MG63 (cell line): ENCODE data around the gene PEDS1. TPM values are rescaled to one million over a fixed set of nuclear protein-coding genes. Genes with fewer than 3 reads are reported as not detected.
A peak's percentile ranks its signal among the peaks of the same experiment; 100 is the strongest.
"Not testable (repeated sequence)": the region's sequence is repeated elsewhere in the genome, so short reads cannot be mapped to it uniquely, and the experiment has no call there.

Experiments
- DNase-seq: peaks from one replicate; pipeline ENCODE4 v3.0.0-alpha.2; 2020
- H3K27me3 ChIP-seq: fragments of 250-450 bp; sonication (Bioruptor Pico); 2 replicates; pipeline ENCODE4 v1.5.1; 2020; ENCODE audit warnings: mild to moderate bottlenecking, moderate library complexity
- H3K36me3 ChIP-seq: fragments of 250-450 bp; sonication (Bioruptor Pico); 2 replicates; pipeline ENCODE4 v1.5.1; 2020; ENCODE audit warnings: mild to moderate bottlenecking, moderate library complexity
- H3K4me3 ChIP-seq: fragments of 250-450 bp; sonication (Bioruptor Pico); 2 replicates; pipeline ENCODE4 v1.5.1; 2020; ENCODE audit warnings: mild to moderate bottlenecking, moderate library complexity
- H3K9me3 ChIP-seq: fragments of 250-450 bp; sonication (Bioruptor Pico); 2 replicates; pipeline ENCODE4 v1.5.1; 2020; ENCODE audit warnings: mild to moderate bottlenecking, moderate library complexity
- total RNA-seq: library from RNA; depleted of rRNA; stranded (reverse); fragments of >200 nt; shearing (Covaris generic); gene quantifications from 2 replicates; pipeline ENCODE4 v1.2.3, GENCODE V29; 2014; ENCODE audit warnings: low replicate concordance; rRNA removed

PEDS1 gene
- total RNA-seq, 1 experiment from 2014 or later: 31.6 TPM

GRCh38 chr20:50112512-50113419 lies 40.8 kb downstream of the PEDS1 start, which contains the start of gene UBE2V1:
Gene UBE2V1 (minus strand): TSS chr20:50113150. CDS start chr20:50113128, 22 bp downstream.
- Histone ChIP-seq H3K4me3 (peak within 1 kb of the TSS; percentile 95), H3K27me3 (no peaks in the 10 kb centered on the region), H3K9me3 (no peaks in the 10 kb centered on the region), H3K36me3 (peaks cover 34% of the 10 kb centered on the region)
- DNase-seq: peak; percentile 93

GRCh38 chr20:50111829-50112495 lies 41.6 kb downstream of the PEDS1 start:
- H3K9me3 ChIP-seq: no peaks in the 10 kb centered on the region
- peaks cover 38% of the 10 kb centered on the region for H3K36me3 ChIP-seq
- peak overlapping the region; percentile 95 for H3K4me3 ChIP-seq
- H3K27me3 ChIP-seq: no peaks in the 10 kb centered on the region
- DNase-seq: no peak

GRCh38 chr20:50111120-50111828 lies 42.2 kb downstream of the PEDS1 start:
- H3K9me3 ChIP-seq: no peaks in the 10 kb centered on the region
- H3K36me3 ChIP-seq: peaks cover 38% of the 10 kb centered on the region
- DNase-seq: peak; percentile 60
- H3K27me3 ChIP-seq: no peaks in the 10 kb centered on the region
- H3K4me3 ChIP-seq: peak overlapping the region; percentile 95

- H3K36me3 ChIP-seq: peaks cover 39% of the 10 kb centered on the region
- no peaks in the 10 kb centered on the region for H3K9me3 ChIP-seq
- no peaks in the 10 kb centered on the region for H3K27me3 ChIP-seq
- DNase-seq: no peak
- H3K4me3 ChIP-seq: peak overlapping the region; percentile 95
Observed at GRCh38 chr20:50110141-50111047, 43.1 kb downstream of the PEDS1 start.

- H3K4me3 ChIP-seq: no peak overlapping the region
- DNase-seq: no peak
- peaks cover 46% of the 10 kb centered on the region for H3K36me3 ChIP-seq
- no peaks in the 10 kb centered on the region for H3K27me3 ChIP-seq
- H3K9me3 ChIP-seq: no peaks in the 10 kb centered on the region
Observed at GRCh38 chr20:50108556-50109235, 44.8 kb downstream of the PEDS1 start.

GRCh38 chr20:50107796-50108331 lies 45.7 kb downstream of the PEDS1 start:
- Histone ChIP-seq H3K4me3 (no peak overlapping the region), H3K9me3 (no peaks in the 10 kb centered on the region)
- no peak for DNase-seq

GRCh38 chr20:50107086-50107660 lies 46.4 kb downstream of the PEDS1 start:
- H3K36me3 ChIP-seq: peaks cover 57% of the 10 kb centered on the region
- H3K9me3 ChIP-seq: no peaks in the 10 kb centered on the region
- no peak overlapping the region for H3K4me3 ChIP-seq
- H3K27me3 ChIP-seq: no peaks in the 10 kb centered on the region
- no peak for DNase-seq

More at GRCh38 chr20:50107796-50108331, 45.7 kb downstream of the PEDS1 start:
- H3K36me3 ChIP-seq: peaks cover 51% of the 10 kb centered on the region
- no peaks in the 10 kb centered on the region for H3K27me3 ChIP-seq

- not testable (repeated sequence) for H3K4me3 ChIP-seq
Observed at GRCh38 chr20:50106669-50107068, 46.9 kb downstream of the PEDS1 start.

More at GRCh38 chr20:50106669-50107068, 46.9 kb downstream of the PEDS1 start:
- DNase-seq, H3K27me3 ChIP-seq, H3K9me3 ChIP-seq: not testable (repeated sequence)
- H3K36me3 ChIP-seq: peaks cover 61% of the 10 kb centered on the region

Other genes with a start within 250 kb of the PEDS1 start
- gene SPATA2, start 238.2 kb downstream of the PEDS1 start, total RNA-seq: 0.56 and 0.72 TPM in 2 replicates
- 86.6 and 89.6 TPM in 2 replicates for gene RNF114, start 217.3 kb downstream of the PEDS1 start, total RNA-seq
- gene SNAI1, start 170.7 kb downstream of the PEDS1 start, total RNA-seq: 0.12 and 0.82 TPM in 2 replicates
- 23.3 and 29.6 TPM in 2 replicates for gene UBE2V1, start 40.6 kb downstream of the PEDS1 start, total RNA-seq
- 22.5 and 46.5 TPM in 2 replicates for gene CEBPB, start 37.1 kb upstream of the PEDS1 start, total RNA-seq